Activated B cell treated with CpG ODN at 0.5 μM for 24 hours (primary cell): ENCODE results near the gene LIPC. TPM values are rescaled to one million over a fixed set of nuclear protein-coding genes. Genes with fewer than 3 reads are reported as not detected.

Experiments
- ATAC-seq: fragments of 200-7000 bp; cut with Tn5 transposase; one replicate; pipeline ENCODE4 v1.10.0; 2021; ENCODE audit warnings: low read depth, mild to moderate bottlenecking, moderate library complexity
- CTCF ChIA-PET: fragments of 350-600 bp; sonication (Branson Sonifier 250); formaldehyde crosslinking; loops from one replicate; lab custom pipeline; 2021; ENCODE audit warnings: antibody characterized with exemption; lab: Charles Lee
- POLR2A ChIA-PET: fragments of 350-600 bp; sonication (Branson Sonifier 250); formaldehyde crosslinking; loops from one replicate; lab custom pipeline; 2021; ENCODE audit warnings: antibody characterized with exemption; lab: Charles Lee
- DNase-seq: peaks from one replicate; pipeline ENCODE4 v3.0.0; 2022
- H3K27ac Mint-ChIP-seq: one replicate; pipeline ENCODE4 v1.8.0; 2020; ENCODE audit warnings: mixed read lengths
- H3K27me3 Mint-ChIP-seq: one replicate; pipeline ENCODE4 v1.8.0; 2021; ENCODE audit warnings: mixed read lengths
- H3K36me3 Mint-ChIP-seq: one replicate; pipeline ENCODE4 v1.8.0; 2021; ENCODE audit warnings: low read depth, mixed read lengths
- H3K4me1 Mint-ChIP-seq: one replicate; pipeline ENCODE4 v1.8.0; 2021; ENCODE audit warnings: mixed read lengths
- H3K4me3 Mint-ChIP-seq: one replicate; pipeline ENCODE4 v1.8.0; 2020; ENCODE audit warnings: mild to moderate bottlenecking, mixed read lengths
- H3K9me3 Mint-ChIP-seq: one replicate; pipeline ENCODE4 v1.8.0; 2020; ENCODE audit warnings: mixed read lengths
- CTCF ChIP-seq: fragments of 200-600 bp; IDR thresholded peaks from one replicate; pipeline ENCODE4 v1.8.0; 2022; ENCODE audit warnings: antibody characterized with exemption, mild to moderate bottlenecking
- intact Hi-C: fragments of 100-400 bp; cut with micrococcal nuclease; formaldehyde crosslinking; loops from one replicate; pipeline ENCODE4 v1.15.1; 2024
- total RNA-seq: library from RNA; stranded (reverse); gene quantifications from 2 replicates; pipeline ENCODE4 v1.2.3, GENCODE V29; 2022

The LIPC gene
- total RNA-seq, 1 donor from 2014 or later = not detected

- no peak for TF ChIP-seq CTCF
- no peaks in the 10 kb centered on the region for H3K36me3 Mint-ChIP-seq
- peaks cover 8% of the 10 kb centered on the region for H3K27me3 Mint-ChIP-seq
- intact Hi-C loops = no loop called here
- DNase-seq = no peak
- CTCF ChIA-PET = no interaction called here
- no peaks in the 10 kb centered on the region for H3K9me3 Mint-ChIP-seq
- H3K4me3 Mint-ChIP-seq = no peak overlapping the region
- H3K27ac Mint-ChIP-seq = no peak overlapping the region
- no peak for ATAC-seq
- POLR2A ChIA-PET = no interaction called here
- no peaks in the 10 kb centered on the region for H3K4me1 Mint-ChIP-seq
Observed at GRCh38 chr15:58537033-58537432, 105.2 kb downstream of the LIPC start.

- H3K27ac Mint-ChIP-seq = no peak overlapping the region
- ChIA-PET CTCF (no interaction called here), POLR2A (no interaction called here)
- no peak for TF ChIP-seq CTCF
- ATAC-seq = no peak
- no peaks in the 10 kb centered on the region for H3K4me1 Mint-ChIP-seq
- no peak for DNase-seq
- H3K9me3 Mint-ChIP-seq = no peaks in the 10 kb centered on the region
- H3K27me3 Mint-ChIP-seq = peaks cover 8% of the 10 kb centered on the region
- no peak overlapping the region for H3K4me3 Mint-ChIP-seq
- no peaks in the 10 kb centered on the region for H3K36me3 Mint-ChIP-seq
- intact Hi-C loops = no loop called here
Observed at GRCh38 chr15:58538225-58538727, 106.5 kb downstream of the LIPC start.

- no peaks in the 10 kb centered on the region for H3K9me3 Mint-ChIP-seq
- no peak for DNase-seq
- intact Hi-C loops = no loop called here
- CTCF ChIA-PET = no interaction called here
- no peak overlapping the region for H3K27ac Mint-ChIP-seq
- no peak overlapping the region for H3K4me3 Mint-ChIP-seq
- no peaks in the 10 kb centered on the region for H3K36me3 Mint-ChIP-seq
- H3K27me3 Mint-ChIP-seq = peaks cover 8% of the 10 kb centered on the region
- POLR2A ChIA-PET = no interaction called here
- no peaks in the 10 kb centered on the region for H3K4me1 Mint-ChIP-seq
- no peak for ATAC-seq
- TF ChIP-seq CTCF = no peak
Observed at GRCh38 chr15:58538901-58539300, 107.1 kb downstream of the LIPC start.

- Mint-ChIP-seq H3K4me3 (no peak overlapping the region), H3K9me3 (no peaks in the 10 kb centered on the region), H3K4me1 (no peaks in the 10 kb centered on the region), H3K36me3 (no peaks in the 10 kb centered on the region), H3K27me3 (peaks cover 8% of the 10 kb centered on the region), H3K27ac (no peak overlapping the region)
- DNase-seq = no peak
- POLR2A ChIA-PET = no interaction called here
- no peak for TF ChIP-seq CTCF
- intact Hi-C loops = no loop called here
- ATAC-seq = no peak
- CTCF ChIA-PET = no interaction called here
Observed at GRCh38 chr15:58539548-58539947, 107.8 kb downstream of the LIPC start.

- ATAC-seq = no peak
- ChIA-PET CTCF (no interaction called here), POLR2A (no interaction called here)
- no peak overlapping the region for H3K27ac Mint-ChIP-seq
- H3K27me3 Mint-ChIP-seq = peaks cover 8% of the 10 kb centered on the region
- no peaks in the 10 kb centered on the region for H3K4me1 Mint-ChIP-seq
- no peaks in the 10 kb centered on the region for H3K9me3 Mint-ChIP-seq
- no peak for TF ChIP-seq CTCF
- no peaks in the 10 kb centered on the region for H3K36me3 Mint-ChIP-seq
- DNase-seq = no peak
- no peak overlapping the region for H3K4me3 Mint-ChIP-seq
- intact Hi-C loops = no loop called here
Observed at GRCh38 chr15:58541410-58542087, 109.8 kb downstream of the LIPC start.
